HepG2 (cell line): Measurements from ENCODE around the gene RAB20. TPM values are rescaled to one million over a fixed set of nuclear protein-coding genes. Genes with fewer than 3 reads are reported as not detected.
A peak's percentile ranks its signal among the peaks of the same experiment; 100 is the strongest.

Experiments used
- BRCA1 ChIP-seq: sonication (generic); formaldehyde crosslinking; IDR thresholded peaks from 2 replicates; pipeline ENCODE4 v1.4.0; 2020; ENCODE audit warnings: missing genetic modification reagents
- BRD4 ChIP-seq: sonication (generic); formaldehyde crosslinking; IDR thresholded peaks from 2 replicates; pipeline ENCODE4 v1.4.0; 2020; ENCODE audit warnings: missing genetic modification reagents
- DNMT3B ChIP-seq: conservative IDR thresholded peaks from 2 replicates; pipeline ENCODE4 v1.6.1; 2016; ENCODE audit warnings: missing biosample characterization, control low read depth
- HDAC1 ChIP-seq: sonication (generic); formaldehyde crosslinking; IDR thresholded peaks from 2 replicates; pipeline ENCODE4 v1.5.1; 2020; ENCODE audit warnings: mild to moderate bottlenecking, missing genetic modification reagents
- HOXA7 ChIP-seq: sonication (generic); formaldehyde crosslinking; IDR thresholded peaks from 2 replicates; pipeline ENCODE4 v1.8.1; 2022; ENCODE audit warnings: mild to moderate bottlenecking, missing genetic modification reagents, moderate library complexity
- KLF13 ChIP-seq: sonication (generic); formaldehyde crosslinking; IDR thresholded peaks from 2 replicates; pipeline ENCODE4 v1.4.0; 2020; ENCODE audit warnings: mild to moderate bottlenecking, missing genetic modification reagents
- MXD3 ChIP-seq: IDR thresholded peaks from 2 replicates; pipeline ENCODE4 v1.6.1; 2016; ENCODE audit warnings: mild to moderate bottlenecking, missing biosample characterization, missing genetic modification reagents
- NFRKB ChIP-seq: fragments of 450-650 bp; IDR thresholded peaks from 2 replicates; pipeline ENCODE4 v1.6.1; 2017
- RFX5 ChIP-seq: IDR thresholded peaks from 2 replicates; pipeline ENCODE4 v1.6.1; 2011; ENCODE audit warnings: low read depth, low read length, improper control_type of control experiment
- RXRB ChIP-seq: IDR thresholded peaks from 2 replicates; pipeline ENCODE4 v1.6.1; 2016; ENCODE audit warnings: borderline replicate concordance, missing genetic modification reagents, missing compliant biosample characterization
- SRSF4 ChIP-seq: fragments of 200-400 bp; formaldehyde crosslinking; IDR thresholded peaks from one replicate; pipeline ENCODE4 v1.6.1; 2018; ENCODE audit warnings: mild to moderate bottlenecking, low read depth, low read length, moderate library complexity; ENCODE audit not compliant: poor library complexity, severe bottlenecking
- TBL1XR1 ChIP-seq: fragments of 150-350 bp; IDR thresholded peaks from 2 replicates; pipeline ENCODE4 v1.6.1; 2014; ENCODE audit warnings: borderline replicate concordance, low read length; ENCODE audit not compliant: partially characterized antibody
- TEAD3 ChIP-seq: optimal IDR thresholded peaks from 2 replicates; pipeline ENCODE3; 2016; ENCODE audit warnings: borderline replicate concordance
- ZC3H13 ChIP-seq: sonication (generic); formaldehyde crosslinking; IDR thresholded peaks from 2 replicates; pipeline ENCODE4 v1.8.1; 2023; ENCODE audit warnings: mild to moderate bottlenecking, missing genetic modification reagents, moderate library complexity
- ZNF121 ChIP-seq: sonication (generic); formaldehyde crosslinking; IDR thresholded peaks from 2 replicates; pipeline ENCODE4 v1.5.0; 2020; ENCODE audit warnings: mild to moderate bottlenecking, missing genetic modification reagents
- ZNF484 ChIP-seq: sonication (generic); formaldehyde crosslinking; IDR thresholded peaks from 2 replicates; pipeline ENCODE4 v1.5.1; 2020; ENCODE audit warnings: mild to moderate bottlenecking, low read depth, missing genetic modification reagents, borderline replicate concordance
- ZNF574 ChIP-seq: sonication (generic); formaldehyde crosslinking; IDR thresholded peaks from 2 replicates; pipeline ENCODE4 v1.4.0; 2020; ENCODE audit warnings: missing genetic modification reagents
- ZNF800 ChIP-seq: sonication (generic); formaldehyde crosslinking; IDR thresholded peaks from 2 replicates; pipeline ENCODE4 v1.4.0; 2020; ENCODE audit warnings: missing genetic modification reagents
- ZNF83 ChIP-seq: sonication (generic); formaldehyde crosslinking; IDR thresholded peaks from 2 replicates; pipeline ENCODE4 v1.4.0; 2020; ENCODE audit warnings: missing genetic modification reagents, mild to moderate bottlenecking, borderline replicate concordance
- ZSCAN5A ChIP-seq: sonication (generic); formaldehyde crosslinking; IDR thresholded peaks from 2 replicates; pipeline ENCODE4 v1.8.0; 2022; ENCODE audit warnings: mild to moderate bottlenecking, missing genetic modification reagents, borderline replicate concordance
- polyA plus RNA-seq, 8 experiments: library from polyadenylated mRNA; depleted of rRNA in 3 of 8; stranded (reverse) in 7 of 8; unstranded in 1 of 8; fragments of >200 nt; fragmentation: Illumina TruSeq in 4 of 8; extraction: Trizol in 4 of 8; gene quantifications; 2 replicates each; pipeline versions ENCODE4 v1.2.1 to v1.2.3, GENCODE V29; 2011 to 2016; ENCODE audit warnings: low read depth in 4 of 8, missing spikeins in 1 of 8, mixed read lengths in 1 of 8; ENCODE audit not compliant: insufficient read depth in 1 of 8
- total RNA-seq, 5 experiments: library from RNA; depleted of rRNA; stranded (reverse); fragments of >200 nt; fragmentation: Illumina TruSeq; extraction: Trizol; gene quantifications; 2 replicates each; pipeline ENCODE4 v1.2.3, GENCODE V29; 2016; ENCODE audit warnings: low read depth in 1 of 5

The RAB20 gene
- total and polyA plus RNA-seq, 2 of the 13 experiments (the other 11 are each of a cell fraction or from before 2014, with no cell fraction given): 15.6 to 30.5 TPM

- TF ChIP-seq TBL1XR1: no peak
- TF ChIP-seq MXD3: peak; percentile 73; the same call in 1 of the 2 replicates
- TF ChIP-seq RXRB (CRISPR knock-in tag): no peak
- TF ChIP-seq SRSF4: no peak
- TF ChIP-seq RFX5: no peak
- no peak for TF ChIP-seq ZNF484 (CRISPR knock-in tag)
- TF ChIP-seq HOXA7 (CRISPR knock-in tag): no peak
- TF ChIP-seq ZNF83 (CRISPR knock-in tag): no peak
- TF ChIP-seq TEAD3 (CRISPR knock-in tag): no peak
- TF ChIP-seq ZNF800 (CRISPR knock-in tag): peak; percentile 100
- no peak for TF ChIP-seq KLF13
- peak; percentile 45; the same call in 1 of the 2 replicates for TF ChIP-seq BRD4 (CRISPR knock-in tag)
- TF ChIP-seq HDAC1 (CRISPR knock-in tag): peak; percentile 72
- no peak for TF ChIP-seq NFRKB
- TF ChIP-seq ZNF574 (CRISPR knock-in tag): peak; percentile 42; the same call in 1 of the 2 replicates
- no peak; the same call in 1 of the 2 replicates for TF ChIP-seq BRCA1 (CRISPR knock-in tag)
- no peak; the same call in 1 of the 2 replicates for TF ChIP-seq ZC3H13
- TF ChIP-seq ZNF121 (CRISPR knock-in tag): no peak
- TF ChIP-seq DNMT3B: no peak
- no peak for TF ChIP-seq ZSCAN5A (CRISPR knock-in tag)
These were observed at the start of gene RAB20 (continued) for GRCh38 chr13:110561344-110562035.
